Activated naive CD8-positive, alpha-beta T cell treated with anti-CD3 and anti-CD28 coated beads, Interleukin-2, amount 50 U/mL, for 24 hours (primary cell): Measurements from ENCODE around the gene LDLRAD4.

ENCODE experiments used
- ATAC-seq: fragments of 150-1000 bp; cut with Tn5 transposase; one replicate; pipeline ENCODE4 v1.10.0; 2021
- DNase-seq: peaks from one replicate; pipeline ENCODE4 v3.0.0; 2021
- H3K27ac Mint-ChIP-seq: one replicate; pipeline ENCODE4 v1.8.0; 2021; ENCODE audit warnings: mild to moderate bottlenecking, mixed read lengths
- H3K27me3 Mint-ChIP-seq: one replicate; pipeline ENCODE4 v1.8.0; 2021; ENCODE audit warnings: mixed read lengths
- H3K36me3 Mint-ChIP-seq: one replicate; pipeline ENCODE4 v1.8.0; 2021; ENCODE audit warnings: low read depth, mixed read lengths
- H3K4me1 Mint-ChIP-seq: one replicate; pipeline ENCODE4 v1.8.0; 2021; ENCODE audit warnings: mixed read lengths
- H3K4me3 Mint-ChIP-seq: one replicate; pipeline ENCODE4 v1.8.0; 2021; ENCODE audit warnings: mild to moderate bottlenecking, moderate library complexity, mixed read lengths
- H3K9me3 Mint-ChIP-seq: one replicate; pipeline ENCODE4 v1.8.0; 2021; ENCODE audit warnings: mixed read lengths

The LDLRAD4 gene

GRCh38 chr18:13364721-13365205 lies 146.2 kb downstream of the LDLRAD4 start:
- H3K9me3 Mint-ChIP-seq, result no peaks in the 10 kb centered on the region
- DNase-seq, result no peak
- ATAC-seq, result no peak
- peaks cover 16% of the 10 kb centered on the region for H3K4me1 Mint-ChIP-seq
- H3K36me3 Mint-ChIP-seq, result no peaks in the 10 kb centered on the region
- H3K27ac Mint-ChIP-seq, result no peak overlapping the region
- H3K27me3 Mint-ChIP-seq, result no peaks in the 10 kb centered on the region
- no peak overlapping the region for H3K4me3 Mint-ChIP-seq

GRCh38 chr18:13366131-13366530 lies 147.6 kb downstream of the LDLRAD4 start:
- no peaks in the 10 kb centered on the region for H3K27me3 Mint-ChIP-seq
- ATAC-seq, result no peak
- H3K36me3 Mint-ChIP-seq, result no peaks in the 10 kb centered on the region
- no peak for DNase-seq
- peaks cover 23% of the 10 kb centered on the region for H3K4me1 Mint-ChIP-seq
- H3K4me3 Mint-ChIP-seq, result no peak overlapping the region
- no peaks in the 10 kb centered on the region for H3K9me3 Mint-ChIP-seq
- no peak overlapping the region for H3K27ac Mint-ChIP-seq

- H3K27ac Mint-ChIP-seq, result no peak overlapping the region
- no peak overlapping the region for H3K4me3 Mint-ChIP-seq
- DNase-seq, result no peak
Measured at GRCh38 chr18:13366541-13366940, 148.0 kb downstream of the LDLRAD4 start.

GRCh38 chr18:13366962-13367892 lies 148.7 kb downstream of the LDLRAD4 start:
- Mint-ChIP-seq H3K36me3 (no peaks in the 10 kb centered on the region), H3K4me3 (no peak overlapping the region), H3K4me1 (peaks cover 28% of the 10 kb centered on the region), H3K9me3 (no peaks in the 10 kb centered on the region), H3K27ac (no peak overlapping the region), H3K27me3 (no peaks in the 10 kb centered on the region)
- no peak for DNase-seq
- ATAC-seq, result no peak

More at GRCh38 chr18:13366541-13366940, 148.0 kb downstream of the LDLRAD4 start:
- no peak for ATAC-seq
- no peaks in the 10 kb centered on the region for H3K36me3 Mint-ChIP-seq
- H3K27me3 Mint-ChIP-seq, result no peaks in the 10 kb centered on the region
- H3K9me3 Mint-ChIP-seq, result no peaks in the 10 kb centered on the region
- H3K4me1 Mint-ChIP-seq, result peaks cover 21% of the 10 kb centered on the region

GRCh38 chr18:13368080-13368813 lies 149.7 kb downstream of the LDLRAD4 start:
- no peak for DNase-seq
- Mint-ChIP-seq H3K9me3 (no peaks in the 10 kb centered on the region), H3K36me3 (no peaks in the 10 kb centered on the region), H3K27ac (no peak overlapping the region), H3K4me1 (peaks cover 38% of the 10 kb centered on the region), H3K27me3 (no peaks in the 10 kb centered on the region), H3K4me3 (no peak overlapping the region)
- no peak for ATAC-seq

- Mint-ChIP-seq H3K9me3 (no peaks in the 10 kb centered on the region), H3K36me3 (no peaks in the 10 kb centered on the region), H3K27me3 (no peaks in the 10 kb centered on the region), H3K4me3 (no peak overlapping the region), H3K27ac (no peak overlapping the region), H3K4me1 (peaks cover 45% of the 10 kb centered on the region)
- DNase-seq (no peak), ATAC-seq (no peak)
Measured at GRCh38 chr18:13369353-13369752, 150.8 kb downstream of the LDLRAD4 start.

GRCh38 chr18:13369756-13370510 lies 151.4 kb downstream of the LDLRAD4 start:
- Mint-ChIP-seq H3K27ac (no peak overlapping the region), H3K27me3 (no peaks in the 10 kb centered on the region), H3K36me3 (no peaks in the 10 kb centered on the region), H3K9me3 (no peaks in the 10 kb centered on the region), H3K4me3 (no peak overlapping the region), H3K4me1 (peaks cover 51% of the 10 kb centered on the region)
- ATAC-seq (peak; percentile 16), DNase-seq (no peak)

- Mint-ChIP-seq H3K4me3 (no peak overlapping the region), H3K36me3 (no peaks in the 10 kb centered on the region), H3K4me1 (peaks cover 63% of the 10 kb centered on the region), H3K27me3 (no peaks in the 10 kb centered on the region), H3K9me3 (no peaks in the 10 kb centered on the region), H3K27ac (no peak overlapping the region)
- DNase-seq (no peak), ATAC-seq (no peak)
Measured at GRCh38 chr18:13370995-13371625, 152.6 kb downstream of the LDLRAD4 start.

GRCh38 chr18:13371689-13372418 lies 153.3 kb downstream of the LDLRAD4 start:
- H3K4me3 Mint-ChIP-seq, result no peak overlapping the region

GRCh38 chr18:13372531-13372951 lies 154.0 kb downstream of the LDLRAD4 start:
- Mint-ChIP-seq H3K36me3 (no peaks in the 10 kb centered on the region), H3K27me3 (no peaks in the 10 kb centered on the region), H3K27ac (no peak overlapping the region), H3K4me3 (no peak overlapping the region), H3K4me1 (peaks cover 77% of the 10 kb centered on the region), H3K9me3 (no peaks in the 10 kb centered on the region)
- DNase-seq (no peak), ATAC-seq (no peak)

More at GRCh38 chr18:13371689-13372418, 153.3 kb downstream of the LDLRAD4 start:
- Mint-ChIP-seq H3K27me3 (no peaks in the 10 kb centered on the region), H3K4me1 (peaks cover 70% of the 10 kb centered on the region), H3K36me3 (no peaks in the 10 kb centered on the region), H3K9me3 (no peaks in the 10 kb centered on the region), H3K27ac (no peak overlapping the region)
- no peak for DNase-seq
- ATAC-seq, result no peak

GRCh38 chr18:13374096-13374467 lies 155.5 kb downstream of the LDLRAD4 start:
- Mint-ChIP-seq H3K9me3 (no peaks in the 10 kb centered on the region), H3K4me1 (peaks cover 90% of the 10 kb centered on the region), H3K36me3 (no peaks in the 10 kb centered on the region), H3K27me3 (no peaks in the 10 kb centered on the region), H3K4me3 (no peak overlapping the region), H3K27ac (no peak overlapping the region)
- ATAC-seq (no peak), DNase-seq (no peak)

- Mint-ChIP-seq H3K27ac (peak overlapping the region; percentile 87), H3K36me3 (no peaks in the 10 kb centered on the region), H3K4me1 (peaks cover 89% of the 10 kb centered on the region), H3K27me3 (no peaks in the 10 kb centered on the region), H3K4me3 (peak overlapping the region; percentile 50), H3K9me3 (no peaks in the 10 kb centered on the region)
- no peak for ATAC-seq
- DNase-seq, result no peak
Measured at GRCh38 chr18:13374468-13375301, 156.1 kb downstream of the LDLRAD4 start.
